GM21737 (cell line): Measurements from ENCODE around the gene ATG4D.
"Not testable (repeated sequence)": the region's sequence is repeated elsewhere in the genome, so short reads cannot be mapped to it uniquely, and the experiment has no call there.

Experiments used
- ATAC-seq: cut with Tn5 transposase; IDR thresholded peaks from one replicate; pipeline ENCODE4 v1.9.1; 2021; ENCODE audit warnings: mild to moderate bottlenecking, moderate library complexity; ENCODE audit not compliant: unreplicated experiment

ATG4D gene

GRCh38 chr19:10551006-10551405, 7.3 kb downstream of the ATG4D start:
- not testable (repeated sequence) for ATAC-seq

- ATAC-seq, result no peak
Measured at GRCh38 chr19:10551698-10552301, 8.1 kb downstream of the ATG4D start.

- ATAC-seq, result no peak
Measured at GRCh38 chr19:10552510-10553053, 8.9 kb downstream of the ATG4D start.

GRCh38 chr19:10553087-10553667, 9.5 kb downstream of the ATG4D start:
- ATAC-seq, result no peak

DNA sequence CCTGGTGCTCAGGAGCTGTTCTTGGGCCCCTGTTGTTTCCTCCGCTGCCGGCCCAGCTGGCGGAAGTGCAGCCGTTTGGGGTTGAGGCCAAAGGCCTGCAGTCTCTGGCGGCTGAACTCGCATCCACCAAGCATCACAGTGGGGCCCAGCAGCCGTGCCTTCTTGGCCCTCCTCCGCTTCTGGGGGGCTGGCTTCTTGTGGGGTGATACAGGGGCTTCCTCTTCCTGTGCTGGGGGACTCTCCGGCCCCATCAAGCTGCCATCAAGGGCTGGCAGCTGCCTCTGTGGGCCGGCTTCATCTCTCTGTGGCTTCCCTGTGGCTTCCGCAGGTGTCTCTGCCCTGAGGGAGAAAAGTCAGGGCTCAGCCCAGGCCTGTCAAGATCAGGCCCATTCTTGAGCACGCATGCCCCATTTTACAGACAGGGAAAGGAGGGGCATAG, 10.3 kb downstream of the ATG4D start:
- ATAC-seq, result peak; percentile 54

- ATAC-seq, result no peak
Measured at GRCh38 chr19:10554760-10555609, 11.3 kb downstream of the ATG4D start.

DNA sequence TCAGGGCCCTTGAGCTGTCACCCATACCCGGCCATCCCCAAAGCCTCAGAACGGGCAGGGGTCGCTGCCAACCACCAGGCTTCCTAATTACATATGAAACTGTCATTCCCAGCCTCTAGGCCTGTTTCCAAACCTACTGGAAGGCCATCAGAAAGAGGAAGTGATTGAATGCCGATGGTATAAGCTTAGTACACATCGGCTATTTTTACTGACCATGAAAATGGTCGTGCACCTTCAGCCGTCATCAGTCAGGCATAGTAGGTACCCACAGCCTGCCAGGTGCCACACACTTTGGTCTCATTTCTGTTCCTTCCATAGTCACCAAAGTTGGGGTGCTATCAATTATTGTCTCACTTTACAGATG, 11.9 kb downstream of the ATG4D start:
- ATAC-seq, result no peak

GRCh38 chr19:10557603-10558197, 14.0 kb downstream of the ATG4D start:
- ATAC-seq, result no peak

DNA sequence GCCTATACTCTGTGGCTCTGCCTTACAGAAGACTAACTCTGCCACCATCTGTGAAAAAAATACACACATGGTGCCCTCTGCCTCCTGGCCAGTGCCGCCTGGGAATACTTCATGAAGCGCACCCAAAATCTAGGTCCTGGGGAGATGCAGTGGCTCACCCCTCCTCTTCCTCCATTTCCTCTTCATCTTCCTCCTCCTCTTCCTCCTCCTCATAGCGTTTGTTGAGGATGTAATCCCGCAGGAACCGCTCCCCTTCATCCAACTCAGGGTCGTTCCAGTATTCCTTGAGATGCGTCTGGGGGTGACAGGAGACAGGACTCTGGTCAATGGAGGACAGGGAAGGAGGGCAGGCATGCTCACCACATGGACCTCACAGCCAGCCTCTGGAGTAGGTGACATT, 16.4 kb downstream of the ATG4D start:
- ATAC-seq, result no peak

DNA sequence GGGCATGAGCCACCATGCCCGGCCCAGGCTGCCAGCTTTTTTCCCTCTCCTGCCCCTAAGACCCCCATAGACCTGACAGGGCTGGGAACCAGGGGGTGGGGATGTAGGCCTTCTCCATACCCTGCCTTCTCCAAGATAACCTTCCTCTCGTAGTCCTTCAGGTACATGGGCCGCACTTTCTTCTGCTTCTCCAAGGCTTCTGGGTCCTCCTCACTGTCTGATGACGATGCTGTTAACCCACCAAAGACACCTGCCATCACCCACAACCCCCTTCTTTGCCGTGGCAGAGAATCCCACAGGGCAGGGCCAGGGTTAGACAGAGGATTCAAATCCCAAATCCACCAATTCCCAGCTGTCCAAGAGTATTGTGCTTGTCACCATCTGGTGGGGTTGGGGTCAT, 18.9 kb downstream of the ATG4D start:
- ATAC-seq, result no peak

DNA sequence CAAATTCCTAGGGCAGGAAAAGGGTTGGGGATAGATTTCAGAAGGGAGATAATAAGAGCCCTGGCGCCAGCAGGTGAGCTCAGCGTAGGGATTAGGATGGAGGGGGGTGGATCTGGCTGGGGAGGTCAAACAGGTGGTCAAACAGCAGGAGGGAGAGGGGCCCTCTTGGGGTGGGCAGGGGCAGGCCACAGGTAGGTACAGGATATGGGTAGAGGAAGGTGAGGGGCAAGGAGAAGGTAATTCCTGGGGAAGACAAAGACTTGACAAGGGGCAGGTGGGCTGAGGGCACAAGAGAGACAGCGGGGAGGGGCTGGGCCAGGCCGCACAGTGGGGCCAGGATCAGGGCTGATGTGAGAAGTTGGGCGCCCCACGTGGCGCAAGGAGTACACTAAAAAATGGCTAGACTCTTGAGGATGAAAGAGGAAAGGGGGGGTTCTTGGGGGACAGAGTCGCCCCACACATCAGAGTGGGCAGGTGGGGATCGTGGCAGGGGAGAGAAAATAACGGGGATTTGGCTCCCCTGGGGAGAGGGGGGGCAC, 21.4 kb downstream of the ATG4D start:
- ATAC-seq, result no peak

DNA sequence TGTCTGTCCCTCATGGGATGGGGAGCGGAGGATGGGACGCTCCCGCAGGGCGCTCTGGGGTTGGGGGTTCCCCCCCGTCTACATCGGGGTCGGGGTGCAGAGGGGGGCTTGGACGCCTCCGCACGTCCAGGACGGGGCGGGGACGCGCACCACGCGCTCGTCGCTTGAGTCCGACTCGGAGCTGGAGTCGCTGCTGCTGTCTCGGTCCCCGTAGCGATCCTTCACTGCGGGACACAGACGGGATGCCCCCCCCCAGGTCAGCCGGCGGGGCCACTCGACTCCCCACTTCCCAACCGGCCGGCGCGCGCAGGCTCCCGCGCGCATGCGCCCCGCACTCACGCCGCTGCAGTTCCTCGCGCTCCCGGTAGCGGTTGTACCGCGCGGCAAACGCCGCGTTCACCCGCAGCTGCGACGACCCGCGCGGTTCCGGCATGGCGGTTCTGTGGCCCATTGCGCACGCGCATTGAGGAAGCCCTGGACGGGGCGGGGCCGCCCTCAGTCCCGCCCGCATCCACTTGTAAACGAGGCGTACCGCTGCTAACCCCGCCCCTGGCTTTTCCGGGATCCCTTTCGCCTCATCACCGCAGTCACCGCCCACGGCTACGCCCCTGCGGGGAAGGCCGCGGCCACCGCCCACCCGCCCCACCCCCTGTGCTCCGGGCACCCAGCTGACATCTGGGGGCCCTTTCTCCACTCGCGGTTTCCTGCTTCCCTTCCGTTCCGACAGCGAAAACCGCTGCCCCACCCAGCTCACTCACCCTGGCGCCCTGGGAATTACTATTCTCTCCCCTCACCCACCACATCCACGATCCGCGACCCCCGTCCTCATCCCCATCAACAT, 22.1 kb downstream of the ATG4D start, which contains the start of gene KRI1:
KRI1 (minus strand) TSS at position 444 of the 841 bp plus-strand sequence; CDS start at position 433, 11 bp downstream.
- ATAC-seq, result peak; percentile 44

DNA sequence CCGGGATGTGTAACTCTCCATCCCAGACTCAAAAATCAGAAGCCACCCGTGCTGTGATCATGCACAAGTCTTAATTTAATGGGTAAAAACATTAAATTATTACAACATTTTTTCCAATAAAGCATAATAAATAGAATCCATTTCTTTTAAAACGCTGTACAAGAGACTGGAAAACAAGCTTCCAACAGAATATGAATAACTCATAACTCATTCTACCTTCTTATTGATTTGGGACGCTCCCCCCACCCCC, 22.6 kb downstream of the ATG4D start:
- no peak for ATAC-seq

- ATAC-seq, result no peak
Measured at GRCh38 chr19:10566658-10567410, 23.1 kb downstream of the ATG4D start.

DNA sequence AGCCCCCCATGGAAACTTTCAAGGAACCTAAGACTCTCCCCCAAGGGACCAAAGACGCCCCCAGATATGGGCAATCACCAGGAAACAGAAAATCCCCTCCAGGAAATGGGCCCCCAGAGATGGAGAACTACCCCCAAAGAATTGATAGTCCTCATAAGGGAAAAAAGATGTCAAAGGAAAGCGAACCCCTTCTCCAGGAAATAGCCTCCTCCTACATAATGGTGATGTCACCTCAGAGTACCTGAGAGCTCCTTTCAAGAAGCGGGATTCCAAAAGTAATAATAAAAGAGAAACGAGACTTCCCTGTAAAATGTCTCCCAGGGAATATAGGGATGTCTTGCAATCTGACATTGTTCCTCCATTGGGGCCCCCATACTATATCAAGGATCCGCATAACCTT, 24.0 kb downstream of the ATG4D start:
- no peak for ATAC-seq

- no peak for ATAC-seq
Measured at GRCh38 chr19:10568062-10568825, 24.5 kb downstream of the ATG4D start.

DNA sequence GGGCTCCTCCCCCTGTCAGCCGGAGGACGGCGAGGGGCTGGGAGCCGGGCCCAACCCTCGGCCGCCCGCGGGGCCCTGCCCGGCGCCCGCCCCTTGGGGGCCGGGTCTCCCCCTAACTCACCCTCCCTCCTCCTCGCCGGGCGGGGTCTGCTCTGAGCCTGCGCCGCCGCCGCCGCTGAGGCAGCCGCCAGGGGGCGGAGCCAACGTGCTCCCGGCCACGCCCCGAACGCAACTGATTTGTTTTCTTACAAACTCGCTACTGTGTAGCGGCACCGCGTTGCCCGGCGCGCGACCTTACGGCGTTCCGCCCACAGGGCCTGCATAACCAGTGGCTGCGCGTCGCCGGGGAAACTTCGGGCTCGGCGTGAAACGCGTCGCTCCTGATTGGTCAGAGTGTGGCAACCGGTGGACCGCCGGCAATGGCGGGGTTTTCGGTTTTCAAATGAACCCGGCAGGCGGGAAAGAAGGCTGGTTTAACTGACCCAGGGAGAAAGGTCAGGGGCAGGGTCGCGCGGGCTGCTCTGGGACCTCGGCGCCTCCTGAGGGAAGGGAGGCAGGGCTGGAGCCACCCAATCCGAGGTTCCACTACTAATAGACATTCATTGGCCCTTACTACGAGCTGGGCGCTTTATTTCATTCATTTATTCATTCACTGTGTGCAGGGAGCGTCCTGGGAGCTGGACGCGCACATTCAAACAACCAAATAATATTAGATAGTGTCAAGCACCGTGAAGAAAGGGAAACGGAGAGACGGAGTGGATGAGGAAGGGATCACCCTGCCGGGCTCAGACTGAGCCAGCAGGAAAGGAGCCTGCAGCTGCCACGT, 25.3 kb downstream of the ATG4D start, which contains the start of gene CDKN2D:
CDKN2D (minus strand) TSS at position 154 of the 826 bp plus-strand sequence. CDS start 326 bp downstream, outside the sequence.
- ATAC-seq, result peak; percentile 56

GRCh38 chr19:10573793-10574192, 30.1 kb downstream of the ATG4D start:
- not testable (repeated sequence) for ATAC-seq
